Jurkat, Clone E6-1 (cell line): Measurements from ENCODE around the gene AHI1.

Source experiments
- DNase-seq: peaks from one replicate; pipeline ENCODE4 v3.0.0-alpha.2; 2011; ENCODE audit warnings: low read depth, low spot score
- H3K4me3 ChIP-seq: 2 replicates; pipeline ENCODE4 v1.5.1; 2011; ENCODE audit warnings: mild to moderate bottlenecking, low read length, control low read depth, moderate library complexity

Gene AHI1

GRCh38 chr6:135319819-135320218 lies 177.7 kb downstream of the AHI1 start:
- H3K4me3 ChIP-seq, result no peak overlapping the region
- no peak for DNase-seq

- DNase-seq, result no peak
Measured at GRCh38 chr6:135318738-135319469, 178.6 kb downstream of the AHI1 start.

GRCh38 chr6:135314543-135314942 lies 183.0 kb downstream of the AHI1 start:
- DNase-seq, result no peak
- H3K4me3 ChIP-seq, result no peak overlapping the region

More at GRCh38 chr6:135318738-135319469, 178.6 kb downstream of the AHI1 start:
- H3K4me3 ChIP-seq, result no peak overlapping the region

GRCh38 chr6:135311446-135312200 lies 185.9 kb downstream of the AHI1 start:
- no peak for DNase-seq
- no peak overlapping the region for H3K4me3 ChIP-seq

GRCh38 chr6:135310291-135310690 lies 187.2 kb downstream of the AHI1 start:
- H3K4me3 ChIP-seq, result no peak overlapping the region
- no peak for DNase-seq

- no peak overlapping the region for H3K4me3 ChIP-seq
- DNase-seq, result no peak
Measured at GRCh38 chr6:135306740-135307420, 190.7 kb downstream of the AHI1 start.

GRCh38 chr6:135306166-135306565 lies 191.4 kb downstream of the AHI1 start:
- DNase-seq, result no peak
- H3K4me3 ChIP-seq, result no peak overlapping the region

- no peak for DNase-seq
- H3K4me3 ChIP-seq, result no peak overlapping the region
Measured at GRCh38 chr6:135305684-135306083, 191.9 kb downstream of the AHI1 start.

GRCh38 chr6:135304883-135305282 lies 192.7 kb downstream of the AHI1 start:
- H3K4me3 ChIP-seq, result no peak overlapping the region
- no peak for DNase-seq

GRCh38 chr6:135301304-135301703 lies 196.2 kb downstream of the AHI1 start:
- no peak for DNase-seq
- no peak overlapping the region for H3K4me3 ChIP-seq

- H3K4me3 ChIP-seq, result no peak overlapping the region
- no peak for DNase-seq
Measured at GRCh38 chr6:135300576-135300975, 197.0 kb downstream of the AHI1 start.

- no peak for DNase-seq
- H3K4me3 ChIP-seq, result no peak overlapping the region
Measured at GRCh38 chr6:135299256-135299655, 198.3 kb downstream of the AHI1 start.

- DNase-seq, result no peak
Measured at GRCh38 chr6:135298455-135298854, 199.1 kb downstream of the AHI1 start.

GRCh38 chr6:135296715-135297114 lies 200.8 kb downstream of the AHI1 start:
- no peak for DNase-seq

More at GRCh38 chr6:135298455-135298854, 199.1 kb downstream of the AHI1 start:
- H3K4me3 ChIP-seq, result no peak overlapping the region

GRCh38 chr6:135295085-135295484 lies 202.5 kb downstream of the AHI1 start:
- no peak for DNase-seq
- H3K4me3 ChIP-seq, result no peak overlapping the region

More at GRCh38 chr6:135296715-135297114, 200.8 kb downstream of the AHI1 start:
- no peak overlapping the region for H3K4me3 ChIP-seq

- H3K4me3 ChIP-seq, result no peak overlapping the region
- no peak for DNase-seq
Measured at GRCh38 chr6:135291288-135292076, 206.1 kb downstream of the AHI1 start.

- DNase-seq, result no peak
- no peak overlapping the region for H3K4me3 ChIP-seq
Measured at GRCh38 chr6:135289816-135290215, 207.7 kb downstream of the AHI1 start.

GRCh38 chr6:135286962-135287538 lies 210.5 kb downstream of the AHI1 start:
- H3K4me3 ChIP-seq, result no peak overlapping the region
- DNase-seq, result no peak

GRCh38 chr6:135285165-135285564 lies 212.4 kb downstream of the AHI1 start:
- no peak overlapping the region for H3K4me3 ChIP-seq
- no peak for DNase-seq
